Measurements from ENCODE around the gene GALNT8. TPM values are rescaled to one million over a fixed set of nuclear protein-coding genes. Genes with fewer than 3 reads are reported as not detected.

Gene GALNT8
- total and polyA plus RNA-seq, 2 donors (not counting 1 experiment from before 2014, with no cell fraction given): 0.30 to 1.3 TPM

DNA sequence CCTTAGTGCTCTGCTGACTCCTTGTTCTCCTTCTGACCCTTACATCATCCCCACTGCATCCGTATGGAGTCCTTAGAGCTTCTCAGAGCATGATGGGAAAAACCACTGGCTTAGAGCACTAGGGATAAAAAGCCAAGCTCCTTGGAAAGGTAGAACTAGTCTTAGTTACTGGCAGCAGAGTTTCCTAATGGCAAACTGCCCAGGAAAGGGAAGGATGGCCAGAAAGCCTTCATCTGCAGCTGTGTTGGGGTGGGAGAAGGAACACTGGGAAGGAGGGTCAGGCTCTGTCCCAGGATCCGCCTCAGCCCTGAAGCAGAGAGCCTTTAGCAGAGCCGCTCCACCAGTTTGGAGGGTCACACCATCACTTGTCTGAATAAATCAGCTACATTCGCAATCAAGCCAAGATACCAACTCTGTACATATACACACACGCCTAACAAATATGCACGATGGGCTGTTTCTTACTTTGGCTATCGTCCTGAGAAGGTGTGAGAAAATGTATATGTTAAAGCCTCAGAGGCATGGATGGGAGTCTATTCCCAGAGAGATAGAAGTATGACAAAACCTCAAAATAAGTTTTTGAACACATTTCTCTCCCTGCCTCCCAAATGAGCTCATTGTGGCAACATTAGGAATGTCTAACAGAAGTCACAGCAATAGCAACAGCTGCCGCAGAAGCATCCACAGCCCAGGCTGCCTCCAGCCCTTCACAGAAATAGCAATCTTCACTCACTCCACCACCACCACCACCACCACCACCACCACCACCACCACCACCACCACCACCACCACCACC lies 18.6 kb upstream of the GALNT8 start:
- no peak for TF ChIP-seq EZH2 (IDR thresholded peaks at IDR 0.05; ENCODE audit: borderline replicate concordance, insufficient read depth, low read depth, low read length, poor library complexity, severe bottlenecking)
- TF ChIP-seq, protein P1, sequence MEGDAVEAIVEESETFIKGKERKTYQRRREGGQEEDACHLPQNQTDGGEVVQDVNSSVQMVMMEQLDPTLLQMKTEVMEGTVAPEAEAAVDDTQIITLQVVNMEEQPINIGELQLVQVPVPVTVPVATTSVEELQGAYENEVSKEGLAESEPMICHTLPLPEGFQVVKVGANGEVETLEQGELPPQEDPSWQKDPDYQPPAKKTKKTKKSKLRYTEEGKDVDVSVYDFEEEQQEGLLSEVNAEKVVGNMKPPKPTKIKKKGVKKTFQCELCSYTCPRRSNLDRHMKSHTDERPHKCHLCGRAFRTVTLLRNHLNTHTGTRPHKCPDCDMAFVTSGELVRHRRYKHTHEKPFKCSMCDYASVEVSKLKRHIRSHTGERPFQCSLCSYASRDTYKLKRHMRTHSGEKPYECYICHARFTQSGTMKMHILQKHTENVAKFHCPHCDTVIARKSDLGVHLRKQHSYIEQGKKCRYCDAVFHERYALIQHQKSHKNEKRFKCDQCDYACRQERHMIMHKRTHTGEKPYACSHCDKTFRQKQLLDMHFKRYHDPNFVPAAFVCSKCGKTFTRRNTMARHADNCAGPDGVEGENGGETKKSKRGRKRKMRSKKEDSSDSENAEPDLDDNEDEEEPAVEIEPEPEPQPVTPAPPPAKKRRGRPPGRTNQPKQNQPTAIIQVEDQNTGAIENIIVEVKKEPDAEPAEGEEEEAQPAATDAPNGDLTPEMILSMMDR (IDR thresholded peaks at IDR 0.05): no peak
- H3K4me1 Mint-ChIP-seq: no peaks in the 10 kb centered on the region
- WGBS (ENCODE audit: insufficient coverage): 100% methylated on average over 4 of the region's 8 CpGs
- H3K9me3 ChIP-seq (ENCODE audit: control extremely low read depth in 1 of 3, control insufficient read depth in 2 of 3, insufficient read depth in 1 of 3, low read length in 2 of 3): no peaks in the 10 kb centered on the region
- H3K4me3 Mint-ChIP-seq: no peak overlapping the region
- ChIA-PET CTCF (no interaction called here), POLR2A (interaction anchor here (0.7 kb wide), 1 partner anchor 631 kb away, joined by 3 read pairs; no protein-coding TSS in a partner anchor)
- H2AFZ ChIP-seq (ENCODE audit: insufficient read depth, low read depth, low read length, poor library complexity, severe bottlenecking): no peak overlapping the region
- no peaks in the 10 kb centered on the region for H3K4me1 ChIP-seq (ENCODE audit: control insufficient read depth in 2 of 2, insufficient read depth in 2 of 2, low read length in 2 of 2)
- no peaks in the 10 kb centered on the region for H3K27me3 ChIP-seq (replicated peaks in 1 of 4; ENCODE audit: control extremely low read depth in 1 of 4, control insufficient read depth in 3 of 4, insufficient read depth in 4 of 4, low read length in 3 of 4)
- no peak overlapping the region for H3K27ac Mint-ChIP-seq
- H3K36me3 ChIP-seq (replicated peaks in 1 of 2; ENCODE audit: control extremely low read depth in 1 of 2, control insufficient read depth in 1 of 2, extremely low read depth in 1 of 2, insufficient read depth in 2 of 2, low read length in 1 of 2): peaks cover 0 to 4% of the 10 kb centered on the region in 2 experiments
- H3K9ac ChIP-seq (ENCODE audit: low read length): no peak overlapping the region
- no peaks in the 10 kb centered on the region for H4K20me1 ChIP-seq (ENCODE audit: control insufficient read depth, insufficient read depth, low read length, poor library complexity, severe bottlenecking)
- H3K4me3 ChIP-seq (ENCODE audit: control extremely low read depth in 1 of 5, extremely low read depth in 1 of 5, insufficient read depth in 1 of 5, low read depth in 2 of 5, low read length in 4 of 5): no peak overlapping the region
- intact Hi-C loops (cut with micrococcal nuclease): no loop called here
- H3K4me2 ChIP-seq (replicated peaks; ENCODE audit: low read depth, low read length, poor library complexity, severe bottlenecking): no peak overlapping the region
- peaks cover 7% of the 10 kb centered on the region for H3K27me3 Mint-ChIP-seq
- no peaks in the 10 kb centered on the region for H3K9me3 Mint-ChIP-seq (ENCODE audit: insufficient read depth)
- DNase-seq (no peak), ATAC-seq (ENCODE audit: low read depth) (no peak)
- no peaks in the 10 kb centered on the region for H3K79me2 ChIP-seq (ENCODE audit: control insufficient read depth, insufficient read depth, low read length)
- H3K27ac ChIP-seq (ENCODE audit: low read length in 2 of 2): no peak overlapping the region

DNA sequence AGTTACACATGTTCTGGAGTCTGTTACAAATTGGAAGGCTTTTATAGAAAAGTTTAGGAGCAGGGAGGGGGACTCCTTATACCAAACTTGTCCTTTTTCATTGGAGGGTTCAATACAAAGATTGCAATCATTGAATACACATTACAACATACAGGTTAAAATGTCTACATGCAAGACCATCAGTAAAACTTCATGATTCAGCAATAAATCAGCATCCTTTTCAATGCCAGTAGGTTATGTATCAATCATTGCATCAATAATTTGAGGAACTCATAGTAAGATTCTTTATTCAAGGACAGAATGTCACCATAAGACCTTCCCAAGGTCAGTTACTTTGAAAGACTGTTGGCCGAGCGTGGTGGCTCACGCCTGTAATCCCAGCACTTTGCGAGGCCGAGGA lies 16.5 kb upstream of the GALNT8 start:
- Mint-ChIP-seq H3K27me3 (peaks cover 12% of the 10 kb centered on the region), H3K4me1 (no peaks in the 10 kb centered on the region), H3K4me3 (no peak overlapping the region), H3K9me3 (ENCODE audit: insufficient read depth) (no peaks in the 10 kb centered on the region), H3K27ac (no peak overlapping the region)
- no peak for TF ChIP-seq EZH2 (IDR thresholded peaks at IDR 0.05; ENCODE audit: borderline replicate concordance, insufficient read depth, low read depth, low read length, poor library complexity, severe bottlenecking)
- TF ChIP-seq, protein P1 (IDR thresholded peaks at IDR 0.05): no peak
- H3K4me1 ChIP-seq (ENCODE audit: control insufficient read depth in 2 of 2, insufficient read depth in 2 of 2, low read length in 2 of 2): no peaks in the 10 kb centered on the region
- no peak overlapping the region for H3K27ac ChIP-seq (ENCODE audit: low read length in 2 of 2)
- H3K4me3 ChIP-seq (ENCODE audit: control extremely low read depth in 1 of 5, extremely low read depth in 1 of 5, insufficient read depth in 1 of 5, low read depth in 2 of 5, low read length in 4 of 5): no peak overlapping the region
- H3K4me2 ChIP-seq (replicated peaks; ENCODE audit: low read depth, low read length, poor library complexity, severe bottlenecking): no peak overlapping the region
- peaks cover 0 to 4% of the 10 kb centered on the region in 2 experiments for H3K36me3 ChIP-seq (replicated peaks in 1 of 2; ENCODE audit: control extremely low read depth in 1 of 2, control insufficient read depth in 1 of 2, extremely low read depth in 1 of 2, insufficient read depth in 2 of 2, low read length in 1 of 2)
- no peaks in the 10 kb centered on the region for H4K20me1 ChIP-seq (ENCODE audit: control insufficient read depth, insufficient read depth, low read length, poor library complexity, severe bottlenecking)
- ChIA-PET POLR2A (no interaction called here), CTCF (no interaction called here)
- no peak overlapping the region for H3K9ac ChIP-seq (ENCODE audit: low read length)
- H3K27me3 ChIP-seq (replicated peaks in 1 of 4; ENCODE audit: control extremely low read depth in 1 of 4, control insufficient read depth in 3 of 4, insufficient read depth in 4 of 4, low read length in 3 of 4): no peaks in the 10 kb centered on the region
- intact Hi-C loops (cut with micrococcal nuclease): no loop called here
- H3K79me2 ChIP-seq (ENCODE audit: control insufficient read depth, insufficient read depth, low read length): no peaks in the 10 kb centered on the region
- ATAC-seq (ENCODE audit: low read depth) (no peak), DNase-seq (no peak)
- H3K9me3 ChIP-seq (ENCODE audit: control extremely low read depth in 1 of 3, control insufficient read depth in 2 of 3, insufficient read depth in 1 of 3, low read length in 2 of 3): no peaks in the 10 kb centered on the region
- no peak overlapping the region for H2AFZ ChIP-seq (ENCODE audit: insufficient read depth, low read depth, low read length, poor library complexity, severe bottlenecking)
- 97% methylated on average over 4 of the region's 5 CpGs for WGBS (ENCODE audit: insufficient coverage)

All from B cell (primary cell).